GM18861 (cell line): ENCODE results near the gene MARCHF3.
A peak's percentile ranks its signal among the peaks of the same experiment; 100 is the strongest.
"Not testable (repeated sequence)": the region's sequence is repeated elsewhere in the genome, so short reads cannot be mapped to it uniquely, and the experiment has no call there.

ENCODE experiments used
- ATAC-seq: cut with Tn5 transposase; IDR thresholded peaks from one replicate; pipeline ENCODE4 v1.9.1; 2021; ENCODE audit not compliant: unreplicated experiment

MARCHF3 gene

GRCh38 chr5:127012916-127013315 lies 17.4 kb downstream of the MARCHF3 start:
- no peak for ATAC-seq

DNA sequence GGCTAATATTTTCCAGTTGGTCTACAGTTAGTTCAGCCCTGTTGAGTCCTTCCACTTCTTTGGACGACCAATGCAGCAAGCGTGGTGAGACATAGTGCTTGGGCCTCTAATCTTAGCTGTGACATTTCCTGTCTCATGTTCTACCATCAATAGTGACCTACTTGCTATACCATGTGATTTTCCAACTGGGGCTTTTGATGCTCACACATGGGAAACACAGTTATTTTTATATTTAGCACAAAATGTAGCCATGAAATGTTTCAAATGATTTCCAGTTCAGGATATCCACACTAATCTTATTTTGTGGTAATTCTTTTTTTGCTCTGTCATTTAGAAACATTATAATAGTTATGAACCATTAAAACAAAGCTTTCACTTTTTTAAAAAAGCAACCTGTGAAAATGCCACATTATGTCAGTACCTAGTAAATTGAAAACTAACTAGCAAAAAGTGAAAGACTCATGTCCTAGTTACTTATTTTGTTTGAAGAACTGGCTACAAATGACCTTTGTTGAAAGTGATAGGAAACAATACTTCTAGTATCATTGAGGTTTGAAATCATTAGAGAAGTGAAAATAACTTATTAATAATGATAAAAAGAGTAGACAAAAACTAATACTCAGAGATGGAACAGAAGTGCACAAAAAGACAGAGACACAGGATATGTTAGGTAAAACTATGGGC lies 18.3 kb downstream of the MARCHF3 start:
- peak; percentile 72 for ATAC-seq

DNA sequence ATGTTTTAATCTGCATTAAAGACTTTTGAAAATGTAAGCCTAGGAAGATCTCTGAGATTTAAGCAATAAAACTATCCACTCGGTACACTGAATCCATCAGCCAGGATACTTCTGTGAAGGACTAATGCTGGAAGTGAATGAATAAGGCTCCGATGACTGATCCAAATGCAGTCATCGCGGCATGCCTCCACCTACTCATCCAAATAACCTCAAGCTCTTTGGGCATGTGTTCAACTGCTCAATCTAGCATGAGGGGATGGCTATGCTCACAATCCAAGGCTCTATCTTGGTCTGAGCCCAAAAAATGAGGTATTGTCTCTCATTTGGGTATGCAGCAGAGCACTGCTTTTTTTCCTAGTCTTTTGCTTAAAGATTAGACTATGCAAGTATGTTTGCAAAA lies 19.2 kb downstream of the MARCHF3 start:
- no peak for ATAC-seq

GRCh38 chr5:127010362-127010761 lies 20.0 kb downstream of the MARCHF3 start:
- no peak for ATAC-seq

DNA sequence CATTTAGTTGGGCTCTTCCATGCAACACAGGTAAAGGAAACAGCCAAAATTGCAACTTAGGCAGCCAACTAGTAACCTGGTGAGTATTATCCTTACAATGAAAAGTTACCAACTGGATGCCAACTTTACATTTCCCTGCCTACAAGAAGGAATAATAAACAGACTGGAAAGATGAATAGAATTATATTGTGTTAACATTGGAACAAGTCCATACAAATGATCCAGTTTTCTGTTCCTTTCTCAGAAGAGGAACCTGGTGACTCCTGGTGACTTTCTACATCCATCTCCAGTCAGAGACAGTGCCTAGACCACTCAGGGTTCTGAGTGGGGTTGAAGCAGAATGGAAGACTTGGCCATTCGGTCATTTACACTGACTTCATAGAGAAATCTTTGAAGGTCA lies 20.6 kb downstream of the MARCHF3 start:
- no peak for ATAC-seq

GRCh38 chr5:127008300-127008975 lies 21.9 kb downstream of the MARCHF3 start:
- no peak for ATAC-seq

GRCh38 chr5:127007522-127007921 lies 22.8 kb downstream of the MARCHF3 start:
- ATAC-seq, result no peak

- ATAC-seq, result no peak
Observed at GRCh38 chr5:127006744-127007143, 23.6 kb downstream of the MARCHF3 start.

DNA sequence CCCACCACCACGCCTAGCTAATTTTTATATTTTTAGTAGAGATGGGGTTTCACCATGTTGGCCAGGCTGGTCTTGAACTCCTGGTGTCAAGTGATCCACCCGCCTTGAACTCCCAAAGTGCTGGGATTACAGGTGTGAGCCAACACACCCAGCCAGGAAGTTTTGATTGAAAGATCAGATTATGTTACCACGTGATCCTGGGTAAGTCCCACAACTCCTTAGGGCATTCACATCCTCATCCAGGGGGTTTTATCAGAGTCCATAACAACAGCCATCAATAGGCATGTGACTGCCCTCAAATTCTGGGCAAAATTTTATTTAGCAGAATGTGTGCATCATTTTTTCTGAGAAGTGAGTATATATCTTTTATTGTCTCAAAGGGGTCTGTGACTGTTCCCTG lies 25.1 kb downstream of the MARCHF3 start:
- not testable (repeated sequence) for ATAC-seq

DNA sequence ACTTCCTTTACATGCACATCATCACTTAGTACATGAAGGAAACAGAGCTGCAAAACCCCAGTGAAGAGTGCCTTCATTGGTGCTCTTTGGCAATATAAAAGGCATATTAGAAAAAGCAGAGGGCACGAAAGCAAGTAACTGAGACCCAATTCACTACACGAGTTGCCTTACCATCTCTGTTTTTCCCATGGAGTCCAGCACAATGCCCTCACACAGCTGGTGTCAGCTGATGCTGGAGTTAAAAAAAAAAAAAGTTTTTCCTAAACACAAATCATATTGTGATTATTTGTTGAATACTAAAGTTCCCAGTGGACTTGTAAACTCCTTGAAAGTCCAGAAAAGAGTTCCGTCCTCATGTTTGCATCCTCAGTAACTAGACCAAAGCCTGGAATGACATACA lies 25.6 kb downstream of the MARCHF3 start:
- ATAC-seq, result no peak

GRCh38 chr5:127003798-127004495 lies 26.4 kb downstream of the MARCHF3 start:
- no peak for ATAC-seq

DNA sequence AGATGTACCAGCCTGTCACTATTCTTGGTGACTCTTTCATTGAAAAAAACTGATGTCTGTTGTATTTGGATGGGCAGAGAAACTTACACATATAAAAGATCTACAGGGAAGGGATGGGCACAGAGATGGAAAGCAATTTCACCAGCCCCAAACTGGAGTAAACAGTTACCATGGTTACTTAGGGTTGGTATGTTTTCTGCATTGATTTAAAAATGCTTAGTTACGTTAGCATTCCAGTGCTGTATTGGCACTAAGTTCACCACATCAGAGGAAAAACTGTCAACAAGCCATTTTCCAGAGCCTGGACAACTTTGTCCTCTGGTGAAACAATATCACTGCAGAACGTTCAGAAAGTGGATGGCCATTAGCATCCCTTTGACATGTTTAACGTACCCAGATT lies 28.0 kb downstream of the MARCHF3 start:
- ATAC-seq, result no peak

DNA sequence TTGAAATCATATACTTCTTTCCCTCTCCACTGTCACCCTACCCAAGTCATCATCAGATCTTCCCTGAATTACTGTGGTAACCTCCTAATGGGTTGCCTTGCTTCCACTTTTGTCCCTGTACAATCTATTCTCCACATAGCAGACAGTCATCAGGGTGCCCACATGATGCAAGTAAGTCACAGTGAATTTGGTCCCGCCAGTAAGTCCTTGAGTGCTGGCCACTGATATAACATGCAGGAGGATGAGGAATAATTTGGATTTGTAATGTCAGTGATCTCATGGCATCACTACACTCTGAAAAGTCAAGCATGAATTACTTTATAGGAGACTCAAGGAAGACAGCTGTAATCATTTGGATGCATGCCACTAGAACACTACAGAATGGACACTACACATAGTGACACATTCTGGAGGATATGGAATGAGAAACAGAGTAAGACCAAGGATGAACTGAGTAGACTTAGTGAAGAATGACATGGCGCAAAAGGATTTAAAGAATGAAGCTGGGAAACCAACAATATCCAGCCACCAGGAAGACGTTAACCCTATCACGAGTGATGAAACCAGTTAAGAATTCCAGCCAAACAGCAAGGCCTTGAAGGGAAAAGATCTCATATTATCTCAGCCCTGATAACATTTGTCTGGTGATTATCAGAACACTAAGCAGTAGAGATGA lies 28.6 kb downstream of the MARCHF3 start:
- no peak for ATAC-seq

DNA sequence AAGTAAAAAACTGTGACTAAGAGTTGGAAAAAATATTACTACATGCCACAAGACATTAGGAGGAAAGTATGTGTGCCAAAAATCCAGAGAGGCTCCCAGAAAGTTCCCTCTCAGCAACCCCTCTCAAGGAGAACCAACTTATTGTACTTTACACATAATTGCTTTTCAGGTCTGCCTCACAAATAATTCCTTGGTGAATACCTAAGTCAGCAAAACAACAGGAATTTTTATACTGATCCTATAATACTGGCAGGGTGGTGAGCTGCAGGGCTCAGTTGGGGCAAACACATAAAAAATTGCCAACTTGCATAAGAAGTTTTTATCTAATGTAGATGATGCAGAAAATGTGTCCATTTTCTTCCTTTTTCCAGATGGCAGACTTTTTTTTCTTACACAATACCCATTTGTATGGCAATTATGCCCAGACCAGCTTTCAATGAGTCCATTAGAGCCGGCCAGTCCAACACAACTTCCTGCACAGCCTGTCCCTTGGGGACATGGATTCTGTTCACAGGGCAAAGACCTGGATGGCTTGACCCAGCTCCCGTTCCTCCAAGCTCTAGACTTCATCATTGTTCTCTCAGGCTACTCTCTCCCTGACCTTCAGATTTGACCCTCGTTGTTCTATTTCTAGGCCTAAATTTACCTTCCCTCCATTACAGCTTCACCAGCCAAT lies 31.3 kb downstream of the MARCHF3 start:
- ATAC-seq, result no peak

GRCh38 chr5:126998201-126998631 lies 32.1 kb downstream of the MARCHF3 start:
- peak; percentile 45 for ATAC-seq

- no peak for ATAC-seq
Observed at GRCh38 chr5:126995689-126996088, 34.7 kb downstream of the MARCHF3 start.

- no peak for ATAC-seq
Observed at GRCh38 chr5:126995039-126995438, 35.3 kb downstream of the MARCHF3 start.

- ATAC-seq, result no peak
Observed at GRCh38 chr5:126994485-126994884, 35.9 kb downstream of the MARCHF3 start.

DNA sequence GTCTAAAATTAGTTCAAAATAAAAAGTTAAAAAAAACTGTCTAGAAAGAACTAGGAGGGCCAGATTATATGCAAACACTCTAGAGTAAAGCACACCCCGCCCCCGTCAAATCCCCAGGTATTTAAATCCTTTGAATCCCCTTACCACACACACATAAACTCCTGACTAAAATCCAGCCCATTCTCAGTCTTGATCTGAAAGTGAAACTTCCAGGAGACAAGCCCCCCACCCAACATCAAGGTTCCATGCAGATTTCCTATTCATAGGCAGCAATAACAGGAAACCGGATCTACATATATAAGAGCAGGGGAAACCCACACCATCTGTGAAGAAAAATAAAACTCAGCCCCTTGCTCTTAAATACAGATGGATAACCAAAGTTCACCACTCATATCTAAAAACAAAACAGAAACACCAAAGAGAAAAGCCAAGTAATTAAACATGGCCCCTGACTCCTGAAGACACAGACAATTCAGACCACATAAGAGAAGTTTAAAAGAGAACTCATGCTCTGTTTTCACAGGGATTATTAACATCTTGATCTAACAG lies 42.3 kb downstream of the MARCHF3 start:
- peak; percentile 96 for ATAC-seq

DNA sequence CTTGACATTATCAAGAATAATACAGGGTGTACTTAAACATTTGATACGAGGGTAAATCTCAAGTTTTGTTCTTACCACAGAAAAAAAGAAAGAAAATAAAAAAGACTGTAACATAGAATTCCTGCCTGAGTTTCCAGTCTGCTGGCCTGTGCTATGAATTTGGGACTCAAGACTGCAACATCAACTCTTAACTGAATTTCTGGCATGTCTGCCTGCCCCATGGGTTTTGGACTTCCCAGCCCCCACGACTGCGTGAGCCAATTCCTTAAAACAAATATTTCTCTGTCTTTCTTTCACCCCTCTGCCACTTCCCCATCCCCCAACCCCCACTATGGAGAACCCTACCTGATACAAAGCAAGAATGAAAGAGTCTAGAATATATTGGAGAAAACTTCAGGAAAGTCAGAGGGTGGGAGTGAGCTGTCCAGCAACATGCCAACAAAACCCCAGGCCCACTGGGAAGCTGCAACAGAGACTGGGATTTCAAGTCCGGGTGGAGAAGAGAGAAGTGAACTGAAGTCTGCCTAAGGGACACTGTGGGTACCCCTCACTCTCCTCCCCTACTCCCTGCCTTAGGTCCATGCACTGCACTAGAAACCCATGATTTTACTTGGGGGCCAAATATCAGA lies 43.0 kb downstream of the MARCHF3 start:
- no peak for ATAC-seq
